ENCODE data around the gene MAB21L4. TPM values are rescaled to one million over a fixed set of nuclear protein-coding genes. Genes with fewer than 3 reads are reported as not detected.

MAB21L4 gene
- total and polyA plus RNA-seq, 2 donors from 2014 or later, result 6.1 to 28.5 TPM

DNA sequence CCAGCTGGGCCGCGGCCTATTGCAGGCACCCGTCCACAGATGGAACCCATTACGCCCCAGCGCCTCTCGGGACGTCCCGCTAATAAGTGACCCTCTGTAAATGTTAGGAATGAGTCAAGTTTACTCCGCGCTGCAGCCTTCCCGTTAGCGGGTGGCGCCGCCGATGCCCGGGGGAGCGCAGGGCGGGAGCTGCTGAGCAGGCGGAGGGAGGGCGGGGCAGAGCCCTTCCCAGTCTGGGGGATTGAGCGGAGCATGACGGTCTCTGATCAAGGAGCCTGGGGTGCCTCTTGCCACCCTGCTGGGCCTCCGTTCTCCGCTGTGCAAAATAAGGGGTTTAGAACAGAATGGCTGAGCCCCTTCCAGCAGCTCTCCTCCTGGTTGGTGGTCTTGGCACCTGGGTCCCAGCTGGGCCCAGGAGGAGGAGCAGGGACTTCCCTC, 20.6 kb upstream of the MAB21L4 start:
- H3K36me3 ChIP-seq (ENCODE audit: control insufficient read depth in 2 of 3, insufficient read depth in 3 of 3, low read length in 3 of 3), result no peaks in the 10 kb centered on the region
- no peaks in the 10 kb centered on the region for H3K27me3 ChIP-seq (ENCODE audit: control insufficient read depth, insufficient read depth, low read length)
- no peak for FAIRE-seq
- TF ChIP-seq, protein P1, sequence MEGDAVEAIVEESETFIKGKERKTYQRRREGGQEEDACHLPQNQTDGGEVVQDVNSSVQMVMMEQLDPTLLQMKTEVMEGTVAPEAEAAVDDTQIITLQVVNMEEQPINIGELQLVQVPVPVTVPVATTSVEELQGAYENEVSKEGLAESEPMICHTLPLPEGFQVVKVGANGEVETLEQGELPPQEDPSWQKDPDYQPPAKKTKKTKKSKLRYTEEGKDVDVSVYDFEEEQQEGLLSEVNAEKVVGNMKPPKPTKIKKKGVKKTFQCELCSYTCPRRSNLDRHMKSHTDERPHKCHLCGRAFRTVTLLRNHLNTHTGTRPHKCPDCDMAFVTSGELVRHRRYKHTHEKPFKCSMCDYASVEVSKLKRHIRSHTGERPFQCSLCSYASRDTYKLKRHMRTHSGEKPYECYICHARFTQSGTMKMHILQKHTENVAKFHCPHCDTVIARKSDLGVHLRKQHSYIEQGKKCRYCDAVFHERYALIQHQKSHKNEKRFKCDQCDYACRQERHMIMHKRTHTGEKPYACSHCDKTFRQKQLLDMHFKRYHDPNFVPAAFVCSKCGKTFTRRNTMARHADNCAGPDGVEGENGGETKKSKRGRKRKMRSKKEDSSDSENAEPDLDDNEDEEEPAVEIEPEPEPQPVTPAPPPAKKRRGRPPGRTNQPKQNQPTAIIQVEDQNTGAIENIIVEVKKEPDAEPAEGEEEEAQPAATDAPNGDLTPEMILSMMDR (IDR thresholded peaks at IDR 0.05; ENCODE audit: borderline replicate concordance, extremely low read depth, insufficient read depth), result no peak
- H3K4me1 ChIP-seq (ENCODE audit: control insufficient read depth in 2 of 3, insufficient read depth in 2 of 3, low read depth in 1 of 3, low read length in 3 of 3), result peaks cover 0 to 9% (median 7%) of the 10 kb centered on the region in 3 donors
- H3K27ac ChIP-seq (ENCODE audit: low read depth in 2 of 2, low read length in 2 of 2), result no peak overlapping the region
- H3K9me3 ChIP-seq (ENCODE audit: control insufficient read depth in 2 of 3, insufficient read depth in 1 of 3, low read length in 3 of 3), result no peaks in the 10 kb centered on the region
- peak; percentile 76 to 97 (median 83) for DNase-seq
- H3K9ac ChIP-seq (ENCODE audit: low read length in 3 of 3), result no peak overlapping the region
- H3K4me3 ChIP-seq (ENCODE audit: low read length in 3 of 3), result no peak overlapping the region
- intact Hi-C loops (cut with DNase I), result no loop called here

DNA sequence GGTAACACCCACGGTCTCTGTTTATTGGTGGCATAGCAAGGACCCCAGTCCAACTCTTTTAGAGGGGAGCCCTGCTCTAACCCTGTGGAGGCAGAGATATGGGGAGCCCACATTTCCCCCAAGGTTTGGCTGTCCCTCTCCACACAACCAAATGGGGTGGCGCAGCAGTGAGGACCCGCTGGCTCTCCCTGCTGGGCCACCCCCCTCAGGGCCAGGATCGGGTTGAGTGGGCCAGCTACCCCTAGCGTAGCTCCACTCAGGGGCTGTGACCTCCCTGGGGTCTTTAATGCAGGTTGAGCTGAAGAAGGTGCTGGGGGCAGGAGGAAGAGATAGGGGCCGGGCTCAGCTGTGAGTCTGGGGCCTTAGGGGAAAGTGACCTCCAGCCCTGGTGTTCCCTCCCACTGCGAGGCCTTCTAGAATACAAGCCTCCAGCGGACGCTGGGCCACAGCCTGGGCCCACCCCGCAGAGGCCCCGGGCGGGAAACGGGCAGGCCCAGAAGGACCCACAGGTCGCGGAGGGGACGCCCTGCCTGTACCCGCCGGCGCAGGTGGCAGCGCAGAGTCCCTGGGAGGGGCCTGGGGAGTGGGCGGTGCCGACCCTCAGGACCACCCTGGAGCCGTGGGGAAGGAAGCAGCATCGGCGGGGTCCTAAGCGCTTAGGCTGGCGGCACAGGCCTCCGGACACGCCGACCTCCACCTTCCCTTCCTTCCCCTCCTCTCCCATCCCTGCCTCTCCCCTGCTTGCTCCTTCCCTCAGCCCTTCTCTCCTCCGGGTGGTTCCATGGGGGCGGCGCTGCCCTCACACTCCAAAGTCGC, 19.8 kb upstream of the MAB21L4 start:
- DNase-seq (peak; percentile 46 to 81 (median 62)), FAIRE-seq (no peak)
- no peaks in the 10 kb centered on the region for H3K9me3 ChIP-seq (ENCODE audit: control insufficient read depth in 2 of 3, insufficient read depth in 1 of 3, low read length in 3 of 3)
- H3K27me3 ChIP-seq (ENCODE audit: control insufficient read depth, insufficient read depth, low read length), result no peaks in the 10 kb centered on the region
- H3K27ac ChIP-seq (ENCODE audit: low read depth in 2 of 2, low read length in 2 of 2), result no peak overlapping the region
- peaks cover 0 to 9% (median 7%) of the 10 kb centered on the region in 3 donors for H3K4me1 ChIP-seq (ENCODE audit: control insufficient read depth in 2 of 3, insufficient read depth in 2 of 3, low read depth in 1 of 3, low read length in 3 of 3)
- no peak overlapping the region for H3K9ac ChIP-seq (ENCODE audit: low read length in 3 of 3)
- no peaks in the 10 kb centered on the region for H3K36me3 ChIP-seq (ENCODE audit: control insufficient read depth in 2 of 3, insufficient read depth in 3 of 3, low read length in 3 of 3)
- H3K4me3 ChIP-seq (ENCODE audit: low read length in 3 of 3), result no peak overlapping the region
- intact Hi-C loops (cut with DNase I), result no loop called here
- TF ChIP-seq, protein P1 (IDR thresholded peaks at IDR 0.05; ENCODE audit: borderline replicate concordance, extremely low read depth, insufficient read depth), result no peak

DNA sequence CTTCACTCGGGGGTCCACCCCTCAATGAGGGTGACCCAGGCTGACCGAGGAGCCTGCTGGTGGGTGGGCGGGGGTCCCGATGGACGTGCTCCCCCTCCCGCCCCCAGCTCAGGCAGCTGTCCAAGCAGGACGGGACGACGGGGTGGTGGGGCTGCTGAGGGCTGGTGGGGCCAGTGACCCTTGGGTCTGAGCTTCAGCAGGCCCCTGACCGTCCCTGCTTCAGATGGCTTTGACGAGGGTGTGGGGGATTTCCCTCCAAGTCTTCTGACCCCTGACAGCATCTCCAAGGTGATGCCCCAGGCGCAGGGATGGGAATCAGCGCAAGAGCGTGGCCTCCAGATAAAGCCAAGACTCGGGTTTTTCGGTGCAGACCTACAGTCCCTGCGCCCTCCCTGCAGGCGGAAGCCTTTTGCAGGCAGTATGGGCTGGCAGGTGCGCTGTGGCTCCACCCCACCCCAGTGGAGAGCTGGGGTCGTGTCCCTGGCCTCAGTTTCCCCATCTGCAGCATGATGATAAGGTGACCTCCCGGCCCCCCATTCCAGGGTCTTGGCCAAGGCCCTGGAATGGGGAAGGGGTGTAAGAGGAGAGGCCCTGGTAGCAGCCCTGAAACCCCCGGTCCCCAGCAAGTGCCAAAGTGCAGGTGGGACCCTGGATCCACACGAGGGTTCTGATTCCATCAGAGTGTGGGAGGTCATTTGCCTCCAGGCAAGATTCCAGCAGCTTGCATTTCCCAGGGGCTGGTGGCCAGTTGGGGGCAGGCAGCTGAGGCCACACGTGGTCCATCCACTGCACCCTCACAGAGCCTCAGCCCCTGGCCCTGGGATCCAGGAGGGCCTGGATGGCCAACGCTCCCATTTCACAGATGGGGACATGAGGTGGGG, 18.9 kb upstream of the MAB21L4 start:
- Histone ChIP-seq H3K27me3 (ENCODE audit: control insufficient read depth, insufficient read depth, low read length) (no peaks in the 10 kb centered on the region), H3K9me3 (ENCODE audit: control insufficient read depth in 2 of 3, insufficient read depth in 1 of 3, low read length in 3 of 3) (no peaks in the 10 kb centered on the region), H3K27ac (ENCODE audit: low read depth in 2 of 2, low read length in 2 of 2) (no peak overlapping the region), H3K9ac (ENCODE audit: low read length in 3 of 3) (no peak overlapping the region), H3K4me1 (ENCODE audit: control insufficient read depth in 2 of 3, insufficient read depth in 2 of 3, low read depth in 1 of 3, low read length in 3 of 3) (peaks cover 0 to 9% (median 7%) of the 10 kb centered on the region in 3 donors), H3K4me3 (ENCODE audit: low read length in 3 of 3) (no peak overlapping the region), H3K36me3 (ENCODE audit: control insufficient read depth in 2 of 3, insufficient read depth in 3 of 3, low read length in 3 of 3) (no peaks in the 10 kb centered on the region)
- TF ChIP-seq, protein P1 (IDR thresholded peaks at IDR 0.05; ENCODE audit: borderline replicate concordance, extremely low read depth, insufficient read depth), result no peak
- peak in 1 of 5 donors; percentile 72 for DNase-seq
- FAIRE-seq, result no peak
- intact Hi-C loops (cut with DNase I), result no loop called here

Data from kidney (tissue), 14 donors.